ENCODE results near the gene APOL5.
"Not testable (repeated sequence)": the region's sequence is repeated elsewhere in the genome, so short reads cannot be mapped to it uniquely, and the experiment has no call there.

APOL5 gene, protein sequence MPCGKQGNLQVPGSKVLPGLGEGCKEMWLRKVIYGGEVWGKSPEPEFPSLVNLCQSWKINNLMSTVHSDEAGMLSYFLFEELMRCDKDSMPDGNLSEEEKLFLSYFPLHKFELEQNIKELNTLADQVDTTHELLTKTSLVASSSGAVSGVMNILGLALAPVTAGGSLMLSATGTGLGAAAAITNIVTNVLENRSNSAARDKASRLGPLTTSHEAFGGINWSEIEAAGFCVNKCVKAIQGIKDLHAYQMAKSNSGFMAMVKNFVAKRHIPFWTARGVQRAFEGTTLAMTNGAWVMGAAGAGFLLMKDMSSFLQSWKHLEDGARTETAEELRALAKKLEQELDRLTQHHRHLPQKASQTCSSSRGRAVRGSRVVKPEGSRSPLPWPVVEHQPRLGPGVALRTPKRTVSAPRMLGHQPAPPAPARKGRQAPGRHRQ

DNA sequence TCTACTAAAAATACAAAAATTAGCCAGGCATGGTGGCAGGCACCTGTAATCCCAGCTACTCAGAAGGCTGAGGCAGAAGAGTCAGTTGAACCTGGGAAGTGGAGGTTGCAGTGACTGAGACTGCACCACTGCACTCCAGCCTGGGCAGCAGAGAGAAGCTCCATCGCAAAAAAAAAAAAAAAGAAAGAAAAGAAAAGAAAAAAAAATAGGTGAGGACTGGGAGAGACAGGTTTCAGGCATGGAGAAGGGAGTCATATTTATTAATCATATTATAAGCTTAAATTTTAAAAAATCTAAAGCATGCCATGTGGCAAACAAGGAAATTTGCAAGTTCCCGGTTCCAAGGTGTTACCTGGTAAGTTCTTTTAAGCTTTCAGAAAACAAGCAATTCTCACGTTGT is at the start of gene APOL5:
TSS of gene APOL5 (plus strand) at position 301 of the 400 bp plus-strand sequence. CDS start at position 301, 0 bp downstream.
- no peak for DNase-seq (ENCODE audit: low read depth, low spot score)

DNA sequence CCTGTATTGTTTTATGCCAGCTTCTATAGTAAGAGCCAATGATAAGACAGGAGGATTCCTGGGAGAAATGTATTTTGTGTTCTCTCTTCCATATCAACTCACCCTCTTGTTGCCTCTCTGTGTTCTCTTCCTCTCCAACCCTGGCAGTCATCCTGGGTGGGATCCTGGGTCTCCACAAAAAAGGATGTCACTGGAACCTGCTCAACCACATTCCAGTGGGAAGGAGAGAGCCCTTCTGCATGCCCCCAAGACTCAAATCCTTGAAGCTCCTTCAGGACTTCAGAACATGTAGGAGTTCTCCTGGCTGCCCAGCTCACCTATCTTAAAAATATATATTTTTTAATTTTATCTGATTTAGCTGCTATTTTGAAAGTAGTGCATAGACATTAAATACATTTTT is 43.3 kb upstream of the APOL5 start:
- peak; percentile 72 for DNase-seq (ENCODE audit: low read depth, low spot score)

DNA sequence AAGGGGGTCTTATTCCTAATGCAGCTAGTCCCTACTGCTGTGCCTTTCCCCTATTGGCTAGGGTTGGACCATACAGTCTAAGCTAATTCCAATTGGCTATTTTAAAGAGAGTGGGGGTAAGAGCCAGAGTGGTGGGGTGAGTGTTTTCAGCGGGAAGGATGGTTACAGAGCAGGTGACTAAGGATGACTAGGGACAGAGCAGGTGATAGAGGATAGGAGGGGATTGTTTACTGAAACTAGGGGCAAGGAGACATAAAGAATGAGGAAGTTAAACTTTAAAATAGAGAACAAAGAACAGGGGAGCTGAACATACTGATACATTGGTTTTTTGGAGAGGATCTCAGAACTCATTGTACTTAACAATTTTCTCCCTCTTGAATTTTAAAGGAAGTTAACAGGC is 41.6 kb upstream of the APOL5 start:
- DNase-seq (ENCODE audit: low read depth, low spot score): not testable (repeated sequence)

DNA sequence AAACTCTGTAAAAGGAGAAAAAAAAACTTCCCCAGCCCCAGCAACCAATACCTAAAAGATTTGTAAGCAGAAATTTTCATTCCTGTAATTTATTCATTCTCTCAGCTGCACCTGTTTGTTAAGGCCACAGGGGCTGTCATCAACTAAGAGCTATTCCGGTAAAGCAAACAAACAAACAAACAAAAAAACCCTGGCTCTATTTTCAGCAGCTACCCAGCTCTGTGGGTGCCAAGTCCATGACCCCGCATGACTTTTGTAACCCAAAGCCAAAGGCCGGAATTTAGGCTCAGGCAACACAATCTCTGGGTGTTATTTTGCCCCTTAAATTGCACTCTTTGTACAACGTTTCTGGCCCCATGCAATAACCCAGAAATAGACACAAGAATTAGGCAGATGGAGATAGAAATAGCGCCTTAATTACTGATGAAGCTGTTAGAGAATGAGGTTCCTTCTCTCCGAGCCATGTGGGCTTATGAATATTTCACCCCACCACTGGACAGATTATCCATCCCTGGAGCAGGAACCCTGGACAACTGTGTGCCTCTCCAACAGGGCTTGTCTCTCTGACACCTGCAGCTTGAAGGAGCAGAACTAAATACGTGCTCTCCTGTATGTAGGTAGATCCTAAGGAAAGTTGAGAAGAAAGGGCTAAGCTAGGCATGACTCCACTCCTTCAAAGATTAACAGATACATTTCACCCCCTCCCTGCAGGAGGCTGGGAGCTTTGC is 40.0 kb upstream of the APOL5 start:
- DNase-seq (ENCODE audit: low read depth, low spot score): no peak

DNA sequence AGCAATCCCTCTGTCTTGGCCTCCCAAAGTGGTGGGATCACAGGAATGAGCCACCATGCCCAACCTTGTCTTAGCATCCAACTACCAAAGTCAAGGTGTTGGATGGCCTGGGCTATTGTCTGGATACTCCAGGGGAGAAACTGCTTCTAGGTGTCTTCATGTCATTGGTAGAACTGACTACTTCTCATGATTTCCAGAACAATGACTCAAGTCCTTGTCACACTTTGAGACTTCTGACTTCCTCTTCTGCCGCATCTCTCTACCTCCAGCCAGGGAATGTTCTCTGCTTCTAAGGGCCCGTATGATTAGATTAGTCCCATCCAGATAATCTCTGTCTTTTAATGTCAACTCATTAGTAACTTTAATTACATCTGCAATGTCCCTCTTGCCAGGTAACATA is 38.8 kb upstream of the APOL5 start:
- DNase-seq (ENCODE audit: low read depth, low spot score): no peak

DNA sequence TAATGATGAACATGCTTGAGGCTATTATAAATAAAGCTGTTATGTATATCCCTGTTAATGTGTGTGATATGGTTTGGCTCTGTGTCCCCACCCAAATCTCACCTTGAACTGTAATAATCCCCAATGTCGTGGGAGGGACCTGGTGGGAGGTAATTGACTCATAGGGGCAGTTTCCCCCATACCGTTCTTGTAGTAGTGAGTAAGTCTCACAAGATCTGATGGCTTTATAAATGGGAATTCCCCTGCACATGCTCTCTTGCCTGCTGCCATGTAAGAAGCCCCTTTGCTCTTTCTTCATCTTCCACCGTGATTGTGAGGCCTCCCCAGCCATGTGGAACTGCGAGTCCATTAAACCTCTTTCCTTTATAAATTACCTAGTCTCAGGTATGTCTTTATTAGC is 38.2 kb upstream of the APOL5 start:
- DNase-seq (ENCODE audit: low read depth, low spot score): not testable (repeated sequence)

DNA sequence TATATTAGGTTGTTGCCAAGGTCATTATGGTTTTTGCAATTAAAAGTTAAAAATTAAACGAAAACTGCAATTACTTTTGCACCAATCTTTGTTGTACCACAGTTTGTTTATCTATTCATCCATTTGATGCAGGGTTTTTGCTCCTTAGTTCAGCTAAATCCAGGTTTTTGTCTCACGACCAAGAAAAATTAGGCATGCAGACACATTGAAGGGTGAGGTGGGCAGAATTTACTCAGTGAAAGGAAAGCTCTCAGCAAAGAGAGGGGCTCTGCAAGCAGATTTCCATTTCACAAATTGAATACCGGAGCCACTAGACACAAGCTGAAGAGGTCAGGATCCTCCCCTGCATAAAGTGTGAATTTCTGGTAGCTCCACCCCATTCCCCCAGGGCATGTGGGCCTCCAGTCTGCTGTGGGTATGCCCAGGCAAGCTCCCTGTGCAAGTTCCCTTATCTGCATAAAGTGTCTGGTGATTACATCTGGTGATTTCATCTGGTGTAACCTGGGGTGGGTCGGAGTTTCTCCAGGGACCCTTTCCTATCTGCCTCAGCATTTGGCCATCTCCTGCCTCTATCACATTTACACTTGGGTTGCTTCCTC is 36.1 kb upstream of the APOL5 start:
- peak; percentile 42 for DNase-seq (ENCODE audit: low read depth, low spot score)

DNA sequence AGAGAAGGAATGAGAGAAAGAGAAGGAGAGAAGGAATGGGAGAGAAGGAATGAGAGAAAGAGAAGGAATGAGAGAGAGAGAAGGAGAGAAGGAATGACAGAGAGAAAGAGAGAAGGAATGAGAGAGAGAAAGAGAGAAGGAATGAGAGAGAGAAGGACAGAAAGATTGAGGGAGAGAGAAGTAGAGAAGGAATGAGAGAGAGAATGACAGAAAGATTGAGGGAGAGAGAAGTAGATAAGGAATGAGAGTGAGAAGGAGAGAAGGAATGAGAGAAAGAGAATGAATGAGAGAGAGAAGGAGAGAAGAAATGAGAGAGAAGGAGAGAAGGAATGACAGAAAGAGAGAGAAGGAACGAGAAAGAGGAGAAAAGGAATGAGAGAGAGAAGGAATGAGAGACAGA is 34.1 kb upstream of the APOL5 start:
- DNase-seq (ENCODE audit: low read depth, low spot score): no peak

DNA sequence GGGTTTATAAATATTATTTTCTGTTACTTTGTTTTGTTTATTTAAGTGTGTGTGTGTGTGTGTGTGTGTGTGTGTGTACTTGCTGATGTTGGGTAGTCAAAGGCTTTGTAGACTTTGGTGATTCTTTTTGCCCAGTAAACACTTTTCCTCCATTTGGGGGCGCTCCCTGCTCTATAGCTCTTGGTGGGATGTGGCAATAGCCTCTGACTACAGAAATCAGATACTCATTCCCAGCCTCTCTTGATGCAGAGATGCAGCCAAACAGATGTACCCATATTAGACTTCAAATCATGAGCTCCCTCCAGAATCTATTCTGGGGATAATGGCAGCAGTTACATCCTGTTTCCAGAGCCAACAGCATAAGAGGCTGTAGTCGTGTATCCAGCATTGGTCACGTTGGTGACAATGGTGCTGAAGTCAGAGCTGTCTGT is 33.4 kb upstream of the APOL5 start:
- DNase-seq (ENCODE audit: low read depth, low spot score): no peak

DNA sequence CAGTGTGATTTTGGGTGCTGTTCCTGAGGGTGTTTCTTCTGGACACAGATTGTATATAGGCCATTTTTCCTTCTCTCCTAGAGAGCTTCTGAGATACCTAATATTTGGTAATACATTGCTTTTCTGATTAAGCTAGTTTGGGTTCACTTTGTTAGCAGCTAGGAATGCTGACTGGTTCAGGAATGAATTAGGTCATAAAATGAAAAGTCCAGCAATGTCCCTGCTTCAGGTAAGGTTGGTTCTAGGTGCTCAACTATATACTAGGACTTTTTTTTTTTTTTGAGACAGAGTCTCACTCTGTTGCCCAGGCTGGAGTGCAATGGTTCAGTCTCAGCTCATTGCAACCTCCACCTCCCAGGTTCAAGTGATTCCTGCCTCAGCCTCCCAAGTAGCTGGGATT is 32.9 kb upstream of the APOL5 start:
- DNase-seq (ENCODE audit: low read depth, low spot score): no peak

DNA sequence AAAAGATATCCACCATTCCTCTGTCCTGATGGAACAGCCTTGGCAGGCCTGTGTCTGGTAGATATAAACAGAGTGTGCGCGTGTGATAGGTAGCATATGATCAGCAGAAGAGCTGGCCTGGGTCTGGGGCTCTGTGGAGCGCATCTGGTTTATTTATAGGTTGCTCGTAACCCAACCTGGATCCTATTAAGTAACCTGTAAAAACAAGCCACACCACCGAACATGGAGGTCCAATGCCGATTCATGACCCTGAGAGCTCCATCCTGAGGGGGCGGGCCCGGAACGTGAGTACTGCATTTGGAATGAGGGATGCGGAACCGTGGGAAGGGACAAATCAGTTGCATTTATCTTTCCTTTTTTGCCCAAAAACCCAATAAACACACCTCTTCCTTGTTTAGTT is 31.9 kb upstream of the APOL5 start:
- DNase-seq (ENCODE audit: low read depth, low spot score): no peak

DNA sequence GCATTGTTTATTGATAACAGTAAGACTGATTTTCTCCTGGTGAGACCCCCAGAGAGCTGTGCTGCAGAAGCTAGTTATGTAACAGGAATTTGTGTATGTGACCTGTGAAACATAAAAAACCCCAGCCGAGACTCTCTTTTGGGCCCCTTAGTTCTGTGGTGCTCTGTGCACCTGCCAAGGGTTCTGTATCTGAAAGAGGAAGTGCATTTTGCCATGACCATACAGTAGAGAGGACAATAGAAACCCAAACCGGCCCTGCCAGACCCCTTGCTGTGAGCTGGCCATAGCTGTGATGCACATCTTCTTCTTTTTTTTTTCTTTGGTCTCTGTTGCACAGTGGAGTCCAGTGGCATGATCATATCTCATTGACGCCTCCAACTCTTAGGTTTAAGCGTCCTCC is 31.4 kb upstream of the APOL5 start:
- no peak for DNase-seq (ENCODE audit: low read depth, low spot score)

DNA sequence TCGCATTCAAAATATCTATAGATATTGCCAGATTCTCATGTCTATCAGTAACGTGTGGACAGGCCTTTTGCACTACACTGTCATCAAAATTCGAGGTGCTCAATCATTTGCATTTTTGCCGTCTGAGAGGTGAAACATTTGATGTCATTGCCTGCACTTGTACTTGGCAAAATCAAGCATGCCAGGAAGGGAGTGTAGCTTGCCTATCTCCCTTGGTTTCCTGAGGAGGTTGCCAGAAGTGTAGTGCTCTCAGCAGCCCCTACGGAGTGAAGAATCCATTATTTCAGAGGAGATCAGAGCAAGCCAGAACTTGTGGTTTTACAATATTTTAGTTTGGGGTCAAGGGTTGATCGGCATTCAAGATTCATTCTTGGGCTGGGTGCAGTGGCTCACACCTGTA is 30.2 kb upstream of the APOL5 start:
- DNase-seq (ENCODE audit: low read depth, low spot score): no peak

DNA sequence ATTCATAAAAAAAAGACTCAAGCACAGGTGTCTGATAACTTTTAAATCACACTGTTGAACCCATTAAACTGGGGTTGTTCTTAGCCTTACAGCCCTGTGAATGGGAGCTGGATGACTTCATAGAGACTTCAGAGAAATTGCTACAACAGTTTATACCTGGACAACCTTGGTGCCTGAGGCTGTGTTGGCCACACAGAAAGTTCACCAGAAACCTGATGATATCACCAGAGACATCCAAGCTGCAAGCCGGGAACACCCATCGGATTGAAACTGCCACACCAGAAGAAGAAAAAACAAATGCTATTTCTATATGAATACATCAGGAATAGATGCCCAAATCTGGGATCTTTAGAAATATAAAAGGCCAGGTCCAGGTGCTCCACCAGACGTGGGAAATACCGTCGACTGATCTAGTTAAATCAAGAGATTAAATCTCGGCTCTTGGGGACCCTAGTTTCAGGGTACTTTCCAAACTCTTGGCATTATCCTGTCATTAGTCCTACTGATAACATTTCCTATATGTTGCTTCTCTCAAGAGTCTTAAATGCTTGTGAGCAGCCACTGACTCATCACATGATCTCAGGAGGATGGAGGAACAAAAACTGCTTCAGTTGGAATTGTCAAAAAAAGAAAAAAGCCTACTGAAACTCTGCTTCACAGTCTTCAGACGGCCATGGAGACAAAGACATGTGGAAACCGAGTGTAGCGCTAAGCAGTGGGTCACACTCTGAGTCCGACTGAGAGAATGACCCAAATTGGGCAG is 28.6 kb upstream of the APOL5 start:
- DNase-seq (ENCODE audit: low read depth, low spot score): no peak

DNA sequence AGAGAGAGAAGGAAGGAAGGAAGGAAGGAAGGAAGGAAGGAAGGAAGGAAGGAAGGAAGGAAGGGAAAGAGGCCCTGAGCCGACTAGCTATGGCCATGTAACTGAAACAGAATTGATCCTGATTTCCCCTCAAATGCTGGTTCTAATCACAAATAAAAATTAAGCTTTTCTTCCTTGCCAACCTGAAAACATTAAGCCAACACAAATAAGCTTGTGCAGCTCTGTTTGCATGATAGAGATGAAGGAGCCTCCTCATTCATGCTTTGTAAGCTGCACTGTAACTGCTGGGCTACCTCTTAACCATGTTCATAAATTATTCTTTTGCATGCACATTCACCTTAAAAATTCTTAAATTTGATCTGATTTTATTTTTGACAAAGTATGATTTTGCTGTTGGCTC is 27.7 kb upstream of the APOL5 start:
- no peak for DNase-seq (ENCODE audit: low read depth, low spot score)

DNA sequence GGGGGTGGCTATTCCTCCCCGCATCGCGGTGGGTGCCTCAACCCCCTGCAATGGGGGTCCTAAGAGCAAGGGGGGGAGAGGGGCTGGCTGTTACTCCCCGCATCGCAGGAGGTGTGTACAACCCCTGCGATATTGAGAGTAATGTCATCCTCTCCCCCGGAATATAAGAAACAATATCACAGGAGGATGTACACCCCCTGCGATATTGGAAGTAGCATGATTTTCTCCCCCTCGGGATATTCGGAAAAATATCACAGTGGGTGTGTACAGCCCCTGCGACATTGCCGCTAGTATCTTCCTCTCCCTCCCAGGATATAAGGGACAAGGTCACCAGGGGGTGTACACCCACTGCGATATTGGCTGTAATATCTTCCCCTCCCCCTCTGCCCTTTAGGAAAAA is 22.5 kb upstream of the APOL5 start:
- DNase-seq (ENCODE audit: low read depth, low spot score): no peak

DNA sequence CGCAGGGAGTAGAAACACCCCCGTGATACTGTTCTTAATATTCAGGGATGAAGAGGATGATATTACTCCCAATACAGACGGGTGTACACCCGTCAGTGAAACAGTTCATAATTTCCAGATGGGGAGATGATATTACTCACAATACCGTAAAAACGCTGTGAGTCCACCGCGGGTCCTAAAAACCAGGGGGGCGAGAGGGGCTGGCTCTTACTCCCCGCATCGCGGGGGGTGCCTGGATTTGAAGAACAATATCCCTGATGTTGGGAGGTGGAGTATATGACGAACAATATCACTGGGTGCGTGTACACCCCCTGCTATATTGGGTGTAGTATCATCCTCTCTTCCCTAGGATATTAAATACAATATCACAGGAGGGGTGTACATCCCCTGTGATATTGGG is 20.5 kb upstream of the APOL5 start:
- no peak for DNase-seq (ENCODE audit: low read depth, low spot score)

DNA sequence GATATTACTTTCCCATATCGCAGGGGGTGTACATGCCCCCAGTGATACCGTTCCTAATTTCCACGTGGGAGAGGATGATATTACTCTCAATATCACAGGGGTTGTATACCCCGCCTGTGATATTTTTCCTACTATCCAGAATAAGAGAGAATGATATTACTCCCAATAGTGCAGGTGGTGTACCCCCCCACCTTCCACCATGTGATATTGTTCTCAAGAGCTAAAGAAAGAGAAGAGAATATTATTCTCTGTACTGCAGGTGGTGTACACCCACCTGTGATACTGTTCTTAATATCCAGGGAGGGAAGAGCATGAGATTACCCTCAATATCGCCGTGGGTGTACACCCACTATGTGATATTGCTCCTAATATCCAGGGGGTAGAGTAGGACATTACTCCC is 17.8 kb upstream of the APOL5 start:
- not testable (repeated sequence) for DNase-seq (ENCODE audit: low read depth, low spot score)

DNA sequence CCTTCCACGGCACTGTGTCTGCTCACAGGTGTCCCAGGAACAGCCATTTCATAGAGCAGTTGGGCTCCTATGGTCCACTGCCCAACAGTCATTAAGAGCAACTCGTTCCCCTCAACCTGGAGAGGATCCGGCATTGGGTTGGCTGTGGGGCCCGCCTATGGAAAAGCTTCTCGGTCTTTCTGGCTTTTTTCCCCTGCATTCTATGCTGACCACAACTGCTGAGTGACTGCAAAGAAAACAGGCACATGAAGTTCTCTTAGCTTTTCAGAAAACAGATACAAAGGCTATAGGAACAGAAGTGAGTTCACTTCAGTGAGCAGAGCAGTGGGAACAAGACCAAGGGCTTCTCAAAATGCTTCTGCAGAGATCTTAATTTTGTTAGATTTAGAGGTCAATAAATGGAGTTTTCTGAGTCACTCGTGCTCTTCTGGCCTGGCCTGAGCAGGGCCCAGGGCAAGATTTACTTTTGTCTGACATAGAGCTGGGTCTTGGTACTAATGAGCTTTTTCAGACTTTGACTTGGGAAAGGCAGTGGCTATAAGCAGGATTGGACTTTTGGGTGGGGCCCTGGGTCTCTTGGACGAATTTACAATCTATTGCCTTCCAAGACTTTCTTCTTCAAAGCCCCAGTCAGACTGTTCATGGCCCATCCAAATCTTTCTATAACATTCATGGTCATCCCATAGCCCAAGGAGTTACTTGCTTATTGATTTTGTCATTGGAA is 13.6 kb upstream of the APOL5 start:
- no peak for DNase-seq (ENCODE audit: low read depth, low spot score)

DNA sequence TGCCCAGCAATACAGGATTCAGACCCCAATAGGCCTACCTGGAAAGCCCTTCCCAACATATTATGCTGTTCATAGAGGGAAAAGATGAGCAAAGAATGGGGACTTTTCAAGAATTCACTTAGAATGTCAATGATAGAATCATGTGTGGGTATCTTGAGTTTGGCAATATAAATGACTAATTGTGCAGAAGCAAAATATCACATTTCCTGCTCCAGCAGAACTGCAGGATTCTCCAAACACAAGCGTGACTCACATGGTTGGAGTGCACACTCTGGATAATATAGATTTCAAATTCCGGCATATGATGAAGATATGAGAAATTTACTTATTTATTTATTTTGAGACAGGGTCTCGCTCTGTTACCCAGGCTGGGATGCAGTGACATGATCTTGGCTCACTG is 12.5 kb upstream of the APOL5 start:
- no peak for DNase-seq (ENCODE audit: low read depth, low spot score)

DNA sequence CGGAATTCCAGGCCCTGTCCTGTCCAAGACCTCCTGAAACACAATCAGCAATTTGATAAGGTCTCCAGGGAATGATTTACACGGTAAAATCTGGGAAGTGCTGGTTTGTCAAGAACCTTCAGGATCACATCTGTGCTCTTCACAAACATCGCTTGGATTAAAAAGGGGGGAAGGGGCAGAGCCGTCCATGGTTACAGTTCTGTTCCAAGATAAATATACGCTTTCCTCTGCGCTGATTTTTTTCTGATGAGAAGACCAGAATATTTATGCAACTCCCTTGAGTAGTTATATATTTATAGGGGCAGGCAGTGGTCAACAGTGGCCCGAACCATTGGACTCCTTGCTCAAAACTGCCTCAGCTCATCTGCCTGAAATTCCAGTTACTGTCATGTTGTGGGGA is 9.2 kb upstream of the APOL5 start:
- no peak for DNase-seq (ENCODE audit: low read depth, low spot score)

Measured in ELF-1 (cell line).